ENCODE results near the gene SSR4. TPM values are rescaled to one million over a fixed set of nuclear protein-coding genes. Genes with fewer than 3 reads are reported as not detected.
"Not testable (repeated sequence)": the region's sequence is repeated elsewhere in the genome, so short reads cannot be mapped to it uniquely, and the experiment has no call there.

Gene SSR4
- total RNA-seq, result 84.4 TPM

DNA sequence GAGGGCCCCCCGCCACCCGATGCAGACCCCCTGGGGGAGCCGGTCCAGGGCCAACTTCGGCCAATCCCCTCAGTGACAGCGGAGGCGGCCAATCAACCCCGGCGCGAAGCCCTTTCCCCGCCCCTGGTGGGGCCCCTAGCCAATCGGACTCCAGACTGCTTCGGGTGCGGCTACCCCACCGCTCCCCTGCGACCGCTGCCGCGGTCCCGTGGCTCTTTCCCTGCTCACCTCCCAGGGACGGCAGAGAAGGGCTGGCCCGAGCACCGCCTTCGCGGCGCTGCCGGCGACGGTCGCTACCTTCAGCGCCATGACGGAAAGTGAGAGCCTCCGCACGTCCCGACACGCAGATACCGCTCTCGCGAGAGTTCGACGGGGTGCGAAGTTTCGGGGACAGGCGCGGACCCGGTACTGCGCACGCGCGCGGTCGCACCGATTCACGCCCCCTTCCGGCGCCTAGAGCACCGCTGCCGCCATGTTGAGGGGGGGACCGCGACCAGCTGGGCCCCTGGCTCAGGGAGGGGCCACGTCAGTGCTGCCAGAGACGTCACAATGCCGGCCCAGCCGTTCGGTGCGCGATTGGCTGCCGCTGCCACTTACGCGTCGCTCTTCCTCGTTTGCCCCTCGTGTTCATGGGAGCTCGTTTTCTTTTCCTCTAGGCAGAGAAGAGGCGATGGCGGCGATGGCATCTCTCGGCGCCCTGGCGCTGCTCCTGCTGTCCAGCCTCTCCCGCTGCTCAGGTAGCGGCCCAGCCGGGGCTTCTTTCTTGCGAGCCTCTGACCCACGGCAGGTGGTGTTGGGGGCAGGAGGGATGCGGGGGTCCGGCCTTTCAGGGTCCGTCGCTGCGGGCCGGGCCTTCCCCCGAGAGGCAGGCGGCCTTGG lies at the start of gene SSR4, which contains the start of gene IDH3G:
SSR4 (plus strand) TSS at position 651 of the 879 bp plus-strand sequence; CDS start at position 671, 20 bp downstream.
IDH3G (minus strand) TSS at position 358 of the 879 bp plus-strand sequence; CDS start at position 309, 49 bp downstream.
- no peak for FAIRE-seq

DNA sequence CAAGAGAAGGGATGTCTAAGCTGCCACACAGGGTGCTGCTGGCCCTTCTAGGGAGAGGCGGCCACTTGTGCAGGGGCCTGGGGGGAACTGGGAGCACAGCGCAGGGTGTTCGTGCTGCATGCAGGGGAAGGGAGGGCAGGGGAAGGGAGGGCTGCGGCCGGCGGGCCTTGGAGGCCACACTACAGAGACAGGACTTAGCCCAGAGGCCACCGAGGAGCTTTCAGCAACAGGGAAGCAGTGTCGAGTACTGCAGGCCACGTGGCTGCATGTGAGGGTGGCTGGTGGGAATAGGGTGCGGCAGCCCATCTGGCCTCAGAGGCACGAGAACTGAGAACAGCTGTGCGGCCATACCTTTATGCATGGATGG lies 49.4 kb upstream of the SSR4 start:
- DNase-seq (ENCODE audit: low spot score in 2 of 2); FAIRE-seq: not testable (repeated sequence)

More for the DNA sequence above, at the start of gene SSR4, which contains the start of gene IDH3G:
- DNase-seq (ENCODE audit: low spot score in 2 of 2), result peak; percentile 96 to 97

DNA sequence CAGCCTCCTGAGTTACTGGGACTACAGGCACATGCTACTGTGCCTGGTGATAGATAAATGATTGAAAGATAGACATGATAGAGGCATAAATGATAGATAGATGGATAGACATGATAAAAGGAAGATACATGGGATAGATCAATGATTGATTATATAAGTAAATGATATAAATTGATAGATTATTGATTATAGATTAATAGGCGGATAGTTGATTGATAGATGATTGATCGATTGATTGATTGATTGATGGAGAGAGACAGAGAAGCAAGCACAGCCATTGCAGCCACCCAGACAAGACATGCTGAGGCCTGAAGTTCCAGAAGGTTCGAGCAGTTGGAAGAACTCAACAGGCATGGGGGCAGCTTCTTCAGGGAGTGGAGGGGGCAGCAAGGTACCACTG lies 48.1 kb upstream of the SSR4 start:
- FAIRE-seq (no peak), DNase-seq (ENCODE audit: low spot score in 2 of 2) (no peak)

DNA sequence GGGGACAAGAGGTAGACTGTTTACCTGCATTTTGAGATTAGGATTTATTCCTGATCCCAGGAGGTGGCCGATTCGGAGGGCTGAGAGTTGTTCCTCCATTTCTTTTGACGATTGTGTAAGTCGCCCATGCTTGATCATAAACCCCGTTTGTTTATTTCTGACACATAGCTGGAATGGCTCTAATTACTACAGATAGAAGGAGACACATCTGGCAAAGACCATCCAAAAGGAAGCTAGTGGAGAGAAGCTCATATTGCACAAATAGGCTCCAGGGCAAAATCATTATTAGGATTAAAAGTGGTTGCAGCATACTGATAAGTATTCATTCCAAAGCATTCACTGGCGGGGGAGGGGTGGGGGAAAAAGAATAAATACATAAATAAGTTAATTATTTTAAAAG lies 47.5 kb upstream of the SSR4 start:
- DNase-seq (ENCODE audit: low spot score in 2 of 2); FAIRE-seq: not testable (repeated sequence)

DNA sequence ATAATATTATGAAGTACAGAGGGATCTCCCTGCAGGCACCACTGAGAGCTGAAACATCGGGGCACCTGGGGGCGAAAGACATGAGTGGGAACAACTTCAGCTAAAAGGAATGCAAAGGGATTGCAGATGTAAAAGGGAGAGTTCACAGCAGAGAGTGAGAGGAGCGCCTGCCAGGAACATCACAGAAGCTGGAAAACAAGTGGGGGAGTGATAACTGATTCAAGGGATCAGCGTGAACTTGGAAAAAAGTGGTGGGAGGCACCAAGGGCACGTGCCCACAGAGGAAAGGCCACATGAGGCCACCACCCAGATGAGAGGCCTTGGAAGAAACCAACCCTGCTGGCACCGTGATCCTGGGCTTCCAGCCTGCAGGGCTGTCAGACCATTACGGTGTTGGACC lies 45.5 kb upstream of the SSR4 start:
- DNase-seq (ENCODE audit: low spot score in 2 of 2); FAIRE-seq: not testable (repeated sequence)

DNA sequence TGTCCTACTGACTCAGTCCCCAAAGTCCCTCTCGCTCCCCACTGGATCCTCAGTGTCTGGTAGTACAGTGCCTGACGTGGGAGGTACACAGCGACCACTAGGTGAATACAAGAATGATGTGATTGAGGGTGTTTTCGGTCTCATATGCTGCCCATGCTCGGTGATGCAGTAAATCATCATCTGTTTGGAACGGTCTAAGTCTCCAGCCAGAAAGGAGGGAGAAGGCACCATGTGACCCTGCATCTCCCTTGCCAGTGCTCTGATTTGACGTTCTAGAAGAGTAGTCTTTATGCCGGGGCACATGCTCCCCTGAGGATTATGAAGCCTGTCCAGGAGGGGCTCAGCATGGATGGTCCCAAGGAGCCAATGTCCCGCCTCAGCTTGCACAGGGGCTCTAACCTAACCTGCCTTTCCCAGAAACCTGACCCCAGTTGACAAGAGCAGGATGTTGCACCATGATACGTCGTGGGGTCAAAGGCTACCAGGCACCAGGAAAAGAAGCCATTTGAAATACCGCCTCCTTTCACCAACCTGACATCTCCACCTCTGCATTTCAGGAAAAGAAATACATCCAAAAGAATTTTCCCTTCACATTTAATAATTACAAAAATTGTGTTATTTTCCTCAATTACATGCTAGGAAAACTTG lies 44.2 kb upstream of the SSR4 start:
- FAIRE-seq (no peak), DNase-seq (ENCODE audit: low spot score in 2 of 2) (no peak)

DNA sequence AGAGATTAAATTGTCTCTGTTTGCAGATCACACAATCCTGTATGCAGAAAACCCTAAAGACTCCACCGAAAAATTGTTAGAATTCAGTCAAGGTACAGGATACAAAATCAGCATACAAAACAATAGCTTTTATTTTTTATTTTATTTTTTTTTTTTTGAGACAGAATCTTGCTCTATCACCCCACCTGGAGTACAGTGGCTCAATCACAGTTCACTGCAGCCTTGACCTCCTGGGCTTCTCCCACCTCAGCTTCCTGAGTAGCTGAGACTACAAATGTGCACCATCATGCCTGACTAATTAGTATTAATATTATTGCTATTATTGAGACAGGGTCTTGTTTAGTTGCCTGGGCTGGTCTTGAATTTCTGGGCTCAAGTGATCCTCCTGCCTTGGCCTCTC lies 39.3 kb upstream of the SSR4 start:
- DNase-seq (ENCODE audit: low spot score in 2 of 2) (no peak), FAIRE-seq (no peak)

DNA sequence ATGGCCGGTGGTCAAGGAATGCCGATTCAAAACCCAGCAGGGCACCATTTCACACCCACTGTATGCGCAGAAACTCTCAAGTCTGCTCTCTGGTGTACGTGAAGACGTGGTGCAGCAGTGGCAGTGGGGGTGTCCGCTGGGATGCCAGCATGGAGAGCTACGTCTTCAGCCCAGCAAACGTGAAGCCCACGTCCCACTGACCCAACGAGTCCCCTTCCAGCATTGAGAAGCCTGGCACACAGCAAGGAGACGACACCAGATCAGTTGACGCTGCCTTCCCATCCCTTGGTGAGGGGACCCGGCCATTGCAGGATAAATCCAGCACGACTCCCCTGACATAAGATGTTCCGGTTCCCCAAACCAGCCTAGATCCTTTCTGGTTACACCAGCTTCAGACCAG lies 32.6 kb upstream of the SSR4 start:
- FAIRE-seq (no peak), DNase-seq (ENCODE audit: low spot score in 2 of 2) (no peak)

DNA sequence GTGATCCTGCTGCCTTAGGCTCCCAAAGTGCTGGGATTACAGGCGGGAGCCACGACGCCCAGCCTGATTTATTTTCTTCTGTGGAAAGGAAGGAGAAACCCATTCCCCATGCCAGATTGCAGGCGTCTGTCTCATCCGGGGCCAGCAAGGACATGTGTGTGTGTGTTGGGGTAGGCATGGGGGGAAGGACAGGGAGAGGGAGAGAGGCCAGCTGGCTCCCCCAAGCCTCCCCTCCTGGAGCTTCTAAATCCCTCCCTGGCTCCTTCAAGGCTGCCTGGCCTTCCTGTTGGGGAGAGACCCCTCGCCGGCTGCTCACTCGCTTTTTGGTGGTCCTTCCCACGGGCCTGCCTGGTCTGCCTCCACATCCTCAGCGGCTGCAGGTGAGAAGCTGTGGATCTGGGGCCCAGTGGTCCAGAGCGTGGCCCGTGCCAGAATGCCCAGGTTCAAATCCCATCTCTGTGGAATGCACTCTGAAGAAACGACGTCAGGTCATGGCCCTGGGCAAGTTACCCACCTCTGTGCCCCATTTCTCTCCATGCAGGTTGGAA lies 31.8 kb upstream of the SSR4 start:
- DNase-seq (ENCODE audit: low spot score in 2 of 2) (no peak), FAIRE-seq (no peak)

DNA sequence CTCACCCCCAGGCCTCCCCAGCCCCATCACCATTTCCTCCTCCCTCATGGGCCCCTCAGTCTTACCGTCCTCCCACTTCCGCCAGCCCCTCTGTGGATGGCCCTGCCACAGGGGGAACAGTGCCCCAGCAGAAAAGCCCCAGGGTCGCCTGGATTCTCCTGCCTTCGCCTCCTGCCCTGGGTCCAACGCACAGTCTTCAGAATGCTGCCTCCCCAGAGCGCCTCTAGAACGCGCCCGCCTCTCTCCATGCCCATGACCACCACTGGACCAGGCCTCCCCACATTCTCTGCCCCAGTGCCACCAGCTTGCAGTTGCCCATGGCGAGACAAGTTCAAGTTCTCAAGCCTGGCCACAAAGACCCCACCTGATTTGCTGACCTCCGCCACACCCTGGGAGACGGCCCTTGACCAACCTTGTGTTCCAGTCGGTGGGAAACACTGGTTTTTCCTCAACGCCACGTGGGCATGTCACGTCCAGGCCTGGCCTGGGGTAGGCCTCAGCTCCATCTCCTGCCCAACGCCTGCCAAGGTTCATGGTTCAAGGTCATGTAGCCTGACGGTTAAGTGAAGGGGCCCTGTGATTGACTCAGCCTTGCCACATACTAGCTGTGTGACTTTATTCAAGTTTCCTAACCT lies 31.1 kb upstream of the SSR4 start:
- FAIRE-seq (no peak), DNase-seq (ENCODE audit: low spot score in 2 of 2) (no peak)

DNA sequence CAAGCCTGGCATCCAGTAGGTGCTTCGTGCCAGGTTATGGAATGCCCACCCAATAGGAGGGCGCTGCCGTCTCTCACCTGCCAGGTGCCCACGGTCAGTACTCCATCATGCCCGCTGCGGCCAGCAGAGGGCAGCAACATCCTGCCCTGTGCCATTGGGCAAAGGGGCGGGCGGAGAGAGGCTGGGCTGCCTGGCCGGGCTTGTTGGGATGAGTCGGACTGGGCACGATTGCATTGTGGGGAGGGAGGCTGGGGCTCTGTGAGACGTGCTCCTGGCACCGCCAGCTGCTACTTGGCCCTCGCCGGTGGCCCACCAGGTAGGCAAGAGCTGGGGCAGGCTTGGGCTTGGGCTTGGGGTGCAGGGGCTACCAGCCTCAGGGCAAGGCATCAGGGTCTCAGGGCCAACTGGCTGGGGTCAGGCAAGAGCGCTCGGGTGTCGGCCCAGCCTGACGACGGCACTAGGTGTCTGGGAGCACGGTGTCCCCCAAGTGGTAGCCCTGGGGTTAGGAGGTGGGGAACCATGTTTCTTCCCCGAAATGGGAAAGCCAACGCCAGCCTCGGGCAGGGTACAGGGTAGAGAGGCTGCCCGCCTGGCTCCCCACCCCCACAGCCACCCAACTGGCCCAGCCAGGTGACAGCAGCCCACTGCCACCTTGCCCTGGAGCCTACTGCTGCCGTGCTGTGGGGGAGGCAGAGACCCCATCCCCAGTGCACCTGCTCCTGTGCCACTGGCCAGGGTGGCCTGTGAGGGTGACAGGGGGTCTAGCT lies 30.3 kb upstream of the SSR4 start, which contains the start of gene PLXNB3:
PLXNB3 (plus strand) TSS at position 261 of the 767 bp plus-strand sequence. CDS start 1,287 bp downstream, outside the sequence.
- DNase-seq (ENCODE audit: low spot score in 2 of 2) (peak; percentile 80 to 82), FAIRE-seq (no peak)

DNA sequence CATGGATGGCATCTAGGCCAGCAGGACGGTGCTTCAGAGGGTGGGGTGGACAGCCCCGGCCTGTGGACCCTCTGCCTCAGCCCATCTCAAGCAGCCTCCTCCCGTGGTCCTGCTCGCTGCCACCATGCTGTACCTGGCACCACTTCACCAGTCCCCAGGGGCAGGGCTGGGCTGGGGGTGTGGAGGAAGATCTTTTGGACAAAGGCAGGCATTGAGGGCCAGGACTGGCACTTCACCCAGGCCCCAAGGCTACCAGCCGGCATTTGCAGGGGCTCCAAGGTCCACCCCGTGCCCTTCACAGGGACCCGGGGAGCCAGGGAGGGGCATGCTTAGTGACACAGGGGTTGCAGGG lies 29.7 kb upstream of the SSR4 start:
- no peak for FAIRE-seq
- DNase-seq (ENCODE audit: low spot score in 2 of 2), result no peak

DNA sequence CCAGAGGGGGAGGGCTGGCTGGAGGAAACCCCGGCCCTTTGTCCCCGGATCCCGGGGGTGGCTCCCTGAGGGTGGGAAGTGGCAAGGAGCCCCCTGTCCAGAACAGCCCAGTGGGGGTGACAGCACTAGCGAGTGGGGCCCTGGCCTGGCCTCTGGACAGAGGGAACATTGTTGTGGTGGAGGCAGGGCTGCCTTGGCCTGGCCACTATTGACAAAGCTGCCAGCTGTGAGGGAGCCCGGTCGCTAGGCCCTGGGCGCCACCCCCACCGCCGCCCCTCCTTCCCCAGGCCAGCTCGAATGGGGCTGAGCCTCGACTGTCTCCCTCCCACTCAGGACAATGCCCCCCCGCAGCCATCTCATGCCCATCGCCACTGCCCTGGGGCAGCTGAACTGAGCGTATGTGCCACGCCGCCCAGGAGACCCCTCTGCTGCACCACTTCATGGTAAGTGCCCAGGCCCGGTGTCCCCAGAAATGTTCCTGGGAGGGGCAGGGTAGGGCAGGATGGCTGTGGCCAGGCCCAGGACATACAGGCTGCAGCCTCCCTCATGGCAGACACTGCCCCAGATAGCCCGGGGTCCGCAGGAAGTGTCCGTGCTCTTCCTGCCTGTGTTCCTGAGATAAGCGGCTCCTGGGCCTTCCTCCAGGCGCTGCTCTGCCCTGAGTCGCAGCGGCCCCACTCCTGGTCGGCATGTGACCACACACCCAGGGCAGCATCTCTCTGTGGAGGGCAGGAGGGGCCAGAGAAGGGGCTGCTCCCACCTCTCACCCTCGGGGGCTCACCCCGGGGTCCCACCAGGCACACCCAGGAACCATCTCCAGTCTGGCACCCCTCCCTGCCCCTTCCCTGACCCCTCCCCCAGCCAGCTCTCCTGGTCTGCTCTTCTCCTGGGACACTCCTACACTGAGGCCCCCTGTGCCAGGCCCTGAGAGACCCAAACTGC lies 29.1 kb upstream of the SSR4 start:
- FAIRE-seq (no peak), DNase-seq (ENCODE audit: low spot score in 2 of 2) (peak; percentile 60 to 87)

DNA sequence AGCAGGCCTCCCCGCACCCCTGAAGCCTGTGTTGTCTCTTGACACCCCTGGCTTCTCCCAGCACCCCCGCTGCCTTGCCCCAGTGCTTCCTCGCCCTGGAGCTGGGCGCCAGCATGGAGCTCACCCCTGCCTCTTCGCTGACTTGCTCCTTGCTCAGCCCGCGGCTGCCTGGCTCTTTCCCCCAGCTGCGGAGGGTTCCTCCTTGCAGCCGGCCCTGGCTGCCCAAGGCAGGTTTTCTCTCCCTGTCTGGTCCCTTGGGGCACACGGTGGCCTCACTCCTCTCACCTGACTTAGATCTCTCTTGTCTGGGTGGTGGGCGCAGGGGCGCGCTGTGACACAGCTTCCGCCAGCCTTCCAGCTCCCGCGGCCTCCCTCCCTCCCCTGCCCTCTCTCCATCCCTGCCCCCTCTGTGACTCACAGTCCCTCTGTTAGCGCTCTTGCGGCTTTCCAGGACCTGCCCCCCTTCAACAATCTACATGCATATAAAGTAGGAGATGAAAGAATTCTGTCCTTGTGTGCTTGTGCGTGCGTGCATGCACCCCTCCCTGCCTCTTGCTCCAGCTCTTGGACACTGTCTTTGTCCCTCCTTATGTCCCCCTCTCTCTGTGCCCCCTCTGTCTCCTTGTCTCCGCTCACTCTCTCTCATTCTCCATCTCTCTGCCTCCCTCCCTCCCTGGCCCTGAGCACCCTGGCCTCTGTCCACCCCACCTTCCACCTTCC lies 28.2 kb upstream of the SSR4 start:
- FAIRE-seq, result no peak

DNA sequence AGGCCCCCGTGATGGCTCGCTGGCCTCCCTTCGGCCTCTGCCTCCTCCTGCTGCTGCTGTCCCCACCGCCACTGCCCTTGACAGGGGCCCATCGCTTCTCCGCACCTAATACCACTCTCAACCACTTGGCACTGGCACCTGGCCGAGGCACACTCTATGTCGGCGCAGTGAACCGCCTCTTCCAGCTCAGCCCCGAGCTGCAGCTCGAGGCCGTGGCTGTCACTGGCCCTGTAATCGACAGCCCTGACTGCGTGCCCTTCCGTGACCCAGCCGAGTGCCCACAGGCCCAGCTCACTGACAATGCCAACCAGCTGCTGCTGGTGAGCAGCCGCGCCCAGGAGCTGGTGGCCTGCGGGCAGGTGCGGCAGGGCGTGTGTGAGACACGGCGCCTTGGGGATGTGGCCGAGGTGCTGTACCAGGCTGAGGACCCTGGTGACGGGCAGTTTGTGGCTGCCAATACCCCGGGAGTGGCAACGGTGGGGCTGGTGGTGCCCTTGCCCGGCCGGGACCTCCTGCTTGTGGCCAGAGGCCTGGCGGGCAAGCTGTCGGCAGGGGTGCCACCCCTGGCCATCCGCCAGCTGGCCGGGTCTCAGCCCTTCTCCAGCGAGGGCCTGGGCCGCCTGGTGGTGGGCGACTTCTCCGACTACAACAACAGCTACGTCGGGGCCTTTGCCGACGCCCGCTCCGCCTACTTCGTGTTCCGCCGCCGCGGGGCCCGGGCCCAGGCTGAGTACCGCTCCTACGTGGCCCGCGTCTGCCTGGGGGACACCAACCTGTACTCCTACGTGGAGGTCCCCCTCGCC lies 27.4 kb upstream of the SSR4 start:
- FAIRE-seq, result no peak
- no peak for DNase-seq (ENCODE audit: low spot score in 2 of 2)

More for the DNA sequence above, 28.2 kb upstream of the SSR4 start:
- peak in 1 of 2 donors; percentile 70 for DNase-seq (ENCODE audit: low spot score in 2 of 2)

DNA sequence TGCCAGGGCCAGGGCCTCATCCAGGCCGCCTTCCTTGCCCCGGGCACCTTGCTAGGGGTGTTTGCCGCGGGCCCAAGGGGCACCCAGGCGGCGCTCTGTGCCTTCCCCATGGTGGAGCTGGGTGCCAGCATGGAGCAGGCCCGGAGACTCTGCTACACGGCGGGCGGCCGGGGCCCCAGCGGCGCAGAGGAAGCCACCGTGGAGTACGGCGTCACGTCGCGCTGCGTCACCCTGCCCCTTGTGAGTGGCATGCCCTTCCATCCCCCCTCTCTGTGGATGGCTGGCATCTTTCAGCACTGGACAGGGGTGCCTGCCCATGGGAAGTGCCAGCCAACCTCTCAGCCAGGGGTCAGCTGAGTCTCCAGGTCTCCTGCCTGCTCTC lies 26.8 kb upstream of the SSR4 start:
- peak in 1 of 2 donors; percentile 29 for DNase-seq (ENCODE audit: low spot score in 2 of 2)
- no peak for FAIRE-seq

Measured in frontal cortex (tissue), 4 donors.